Left lung (tissue), 10 donors: ENCODE results near the gene FEV. TPM values are rescaled to one million over a fixed set of nuclear protein-coding genes. Genes with fewer than 3 reads are reported as not detected.
A peak's percentile ranks its signal among the peaks of the same experiment; 100 is the strongest.

ENCODE experiments used
- ATAC-seq: fragments of 200-7000 bp; cut with Tn5 transposase; one replicate; pipeline ENCODE4 v1.9.1; 2020; ENCODE audit warnings: moderate library complexity
- DNase-seq, 4 donors: peaks; one replicate each; pipeline ENCODE4 v3.0.0-alpha.2; 2013 to 2020
- H3K27ac ChIP-seq, 2 donors: fragments of 200-600 bp; sonication (generic) in 1 of 2; one replicate each; pipeline versions ENCODE4 v1.5.0 to v1.8.0; 2020 to 2021
- H3K27me3 ChIP-seq, 2 donors: fragments of 200-600 bp; sonication (generic) in 1 of 2; one replicate each; pipeline versions ENCODE4 v1.5.0 to v1.8.0; 2020 to 2021
- H3K36me3 ChIP-seq, 2 donors: fragments of 200-600 bp; sonication (generic) in 1 of 2; one replicate each; pipeline versions ENCODE4 v1.5.0 to v1.8.0; 2020 to 2021
- H3K4me1 ChIP-seq, 2 donors: fragments of 200-600 bp; one replicate each; pipeline ENCODE4 v1.8.0; 2021
- H3K4me3 ChIP-seq, 2 donors: fragments of 200-600 bp; sonication (generic) in 1 of 2; one replicate each; pipeline versions ENCODE4 v1.5.0 to v1.8.0; 2020 to 2021; ENCODE audit warnings: mild to moderate bottlenecking in 1 of 2
- H3K9me3 ChIP-seq, 2 donors: fragments of 200-600 bp; sonication (generic) in 1 of 2; one replicate each; pipeline versions ENCODE4 v1.5.0 to v1.8.0; 2020 to 2021
- CTCF ChIP-seq, 2 donors: fragments of 200-600 bp; sonication (generic) in 1 of 2; IDR thresholded peaks; one replicate each; pipeline versions ENCODE4 v1.5.0 to v1.8.0; 2021; ENCODE audit warnings: antibody characterized with exemption in 2 of 2
- intact Hi-C, 2 donors: fragments of 100-400 bp; cut with DNase I; formaldehyde crosslinking; loops; one replicate each; pipeline versions ENCODE4 v1.11.2 to v1.14.2; 2022
- polyA plus RNA-seq, 6 donors: library from polyadenylated mRNA; unstranded; fragments of 120-200 nt; gene quantifications; one replicate each; pipeline ENCODE4 v1.2.1, GENCODE V29; 2013; ENCODE audit not compliant: insufficient read length in 6 of 6
- total RNA-seq, 2 donors: library from RNA; stranded (reverse); fragmentation: NEBNext Ultra II Directional; extraction: Animal tissue kit (Norgen Biotek cat#: 25700); gene quantifications; one replicate each; pipeline ENCODE4 v1.2.1, GENCODE V29; 2021
- donor health status: DM: no; HTN: yes; CAD: no.
- donor health status: DM: no; HTN: no; CAD: no.

The FEV gene
- total and polyA plus RNA-seq, 8 donors = not detected

GRCh38 chr2:219001100-219001576, 16.2 kb upstream of the FEV start:
- Histone ChIP-seq H3K9me3 (no peaks in the 10 kb centered on the region), H3K27me3 (peaks cover 42 to 100% of the 10 kb centered on the region in 2 donors), H3K36me3 (no peaks in the 10 kb centered on the region), H3K4me3 (peak overlapping the region; percentile 19 to 28), H3K4me1 (peaks cover 11 to 24% of the 10 kb centered on the region in 2 donors), H3K27ac (peak overlapping the region; percentile 62 to 70)
- DNase-seq = no peak
- ATAC-seq = peak; percentile 3
- intact Hi-C loops = no loop called here
- TF ChIP-seq CTCF (IDR thresholded peaks at IDR 0.05) = no peak

- Histone ChIP-seq H3K4me3 (no peak overlapping the region), H3K36me3 (no peaks in the 10 kb centered on the region), H3K27ac (no peak overlapping the region), H3K9me3 (no peaks in the 10 kb centered on the region), H3K27me3 (peaks cover 46 to 100% of the 10 kb centered on the region in 2 donors), H3K4me1 (peaks cover 13 to 29% of the 10 kb centered on the region in 2 donors)
- ATAC-seq (no peak), DNase-seq (no peak)
- no peak for TF ChIP-seq CTCF (IDR thresholded peaks at IDR 0.05)
- intact Hi-C loops = no loop called here
These were observed 15.6 kb upstream of the FEV start for GRCh38 chr2:219000569-219000960.

GRCh38 chr2:218999881-219000568, 15.0 kb upstream of the FEV start:
- Histone ChIP-seq H3K27me3 (peaks cover 51 to 100% of the 10 kb centered on the region in 2 donors), H3K4me1 (peaks cover 13 to 29% of the 10 kb centered on the region in 2 donors), H3K27ac (no peak overlapping the region), H3K36me3 (no peaks in the 10 kb centered on the region), H3K9me3 (no peaks in the 10 kb centered on the region), H3K4me3 (no peak overlapping the region)
- TF ChIP-seq CTCF (IDR thresholded peaks at IDR 0.05) = no peak
- ATAC-seq (no peak), DNase-seq (no peak)
- intact Hi-C loops = no loop called here

- no peak overlapping the region for H3K4me3 ChIP-seq
- H3K27me3 ChIP-seq = peaks cover 59 to 100% of the 10 kb centered on the region in 2 donors
- peaks cover 13 to 29% of the 10 kb centered on the region in 2 donors for H3K4me1 ChIP-seq
- TF ChIP-seq CTCF (IDR thresholded peaks at IDR 0.05) = no peak
- no peaks in the 10 kb centered on the region for H3K9me3 ChIP-seq
- intact Hi-C loops = no loop called here
- H3K36me3 ChIP-seq = no peaks in the 10 kb centered on the region
- ATAC-seq (no peak), DNase-seq (no peak)
- no peak overlapping the region for H3K27ac ChIP-seq
These were observed 14.3 kb upstream of the FEV start for GRCh38 chr2:218999021-218999880.

- Histone ChIP-seq H3K4me1 (peaks cover 18 to 37% of the 10 kb centered on the region in 2 donors), H3K9me3 (no peaks in the 10 kb centered on the region), H3K36me3 (no peaks in the 10 kb centered on the region), H3K27ac (no peak overlapping the region), H3K27me3 (peaks cover 66 to 100% of the 10 kb centered on the region in 2 donors), H3K4me3 (no peak overlapping the region)
- intact Hi-C loops = no loop called here
- DNase-seq (no peak), ATAC-seq (no peak)
- TF ChIP-seq CTCF (IDR thresholded peaks at IDR 0.05) = no peak
These were observed 13.5 kb upstream of the FEV start for GRCh38 chr2:218998414-218999002.
